HG02678 (cell line): ENCODE results near the gene DPM3.
"Not testable (repeated sequence)": the region's sequence is repeated elsewhere in the genome, so short reads cannot be mapped to it uniquely, and the experiment has no call there.

Experiments used
- ATAC-seq: cut with Tn5 transposase; IDR thresholded peaks from one replicate; pipeline ENCODE4 v1.9.1; 2021; ENCODE audit warnings: mild to moderate bottlenecking, moderate library complexity; ENCODE audit not compliant: unreplicated experiment

Gene DPM3

DNA sequence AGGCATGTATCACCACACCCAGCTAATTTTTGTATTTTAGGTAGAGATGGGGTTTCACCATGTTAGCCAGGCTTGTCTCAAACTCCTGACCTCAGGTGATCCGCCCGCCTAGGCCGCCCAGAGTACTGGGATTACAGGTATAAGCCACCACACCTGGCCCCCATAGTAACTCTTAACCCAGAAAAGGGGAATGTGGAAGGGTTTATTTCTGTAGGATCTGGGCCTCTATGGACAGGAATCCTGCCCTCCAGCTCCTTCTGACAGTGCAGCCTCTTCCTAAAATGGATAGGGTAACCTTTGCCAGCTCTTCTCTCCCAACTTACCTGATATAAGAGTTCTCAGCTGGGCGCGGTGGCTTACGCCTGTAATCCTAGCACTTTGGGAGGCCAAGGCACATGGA lies 22.3 kb upstream of the DPM3 start:
- not testable (repeated sequence) for ATAC-seq

DNA sequence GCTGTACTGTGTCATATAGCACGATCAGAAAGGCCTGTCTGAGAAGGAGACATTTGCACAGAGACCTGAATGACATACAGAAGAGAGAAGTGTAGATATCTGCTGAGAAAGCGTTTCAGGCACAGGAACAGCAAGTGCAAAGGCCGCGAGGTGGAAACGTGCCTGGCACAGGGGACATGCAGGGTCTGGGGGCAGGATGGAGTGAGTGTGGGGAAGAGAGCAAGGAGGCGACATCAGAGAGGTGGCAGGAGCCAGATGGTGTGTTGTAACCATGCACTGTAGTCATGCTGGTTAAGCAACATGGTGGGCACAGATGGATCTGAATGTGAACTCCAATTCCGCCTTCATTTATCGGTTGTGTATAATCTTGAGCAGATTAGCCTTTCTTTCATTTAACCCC lies 19.8 kb upstream of the DPM3 start:
- ATAC-seq: no peak

- ATAC-seq: no peak
These were observed 18.7 kb upstream of the DPM3 start for GRCh38 chr1:155158991-155159390.

DNA sequence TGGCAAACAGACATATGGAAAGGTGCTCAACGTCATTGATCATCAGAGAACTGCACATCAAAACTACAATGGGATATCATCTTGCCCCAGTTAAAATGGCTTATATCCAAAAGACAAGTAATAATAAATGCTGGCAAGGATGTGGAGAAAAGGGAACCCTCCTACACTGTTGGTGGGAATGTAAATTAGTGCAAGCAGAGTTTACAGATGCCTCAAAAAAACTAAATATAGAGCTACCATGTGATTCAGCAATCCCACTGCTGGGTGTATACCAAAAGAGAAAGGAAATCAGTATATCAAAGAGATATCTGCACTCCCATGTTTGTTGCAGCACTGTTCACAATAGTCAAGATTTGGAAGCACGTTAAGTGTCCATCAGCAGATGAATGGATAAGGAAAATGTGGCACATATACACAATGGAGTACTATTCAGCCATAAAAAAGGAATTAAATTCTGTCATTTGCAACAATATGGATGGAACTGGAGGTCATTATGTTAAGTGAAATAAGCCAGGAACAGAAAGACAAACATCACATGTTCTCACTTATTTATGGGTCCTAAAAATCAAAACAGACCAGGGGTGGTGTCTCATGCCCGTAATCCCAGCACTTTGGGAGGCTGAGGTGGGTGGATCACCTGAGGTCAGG lies 15.8 kb upstream of the DPM3 start:
- not testable (repeated sequence) for ATAC-seq

GRCh38 chr1:155145491-155145890 lies 5.2 kb upstream of the DPM3 start:
- no peak for ATAC-seq

- ATAC-seq: no peak
These were observed 1.4 kb upstream of the DPM3 start for GRCh38 chr1:155141749-155142148.

DNA sequence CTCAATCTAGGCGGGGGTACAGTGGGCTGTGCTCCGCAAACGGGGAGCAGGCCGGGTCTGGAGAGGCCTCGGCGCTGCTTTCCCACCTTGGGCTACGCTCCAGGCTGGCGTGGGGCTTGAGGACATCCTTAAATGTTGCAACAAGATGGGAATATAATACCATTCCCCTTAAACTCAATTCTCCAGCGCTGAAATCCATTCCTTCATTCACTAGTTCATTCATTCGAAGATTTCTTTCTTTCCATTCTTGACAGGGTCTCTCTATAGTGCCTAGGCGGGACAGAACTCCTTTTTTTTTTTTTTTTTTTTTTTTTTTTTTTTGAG lies 261 bp upstream of the DPM3 start:
- ATAC-seq: no peak

DNA sequence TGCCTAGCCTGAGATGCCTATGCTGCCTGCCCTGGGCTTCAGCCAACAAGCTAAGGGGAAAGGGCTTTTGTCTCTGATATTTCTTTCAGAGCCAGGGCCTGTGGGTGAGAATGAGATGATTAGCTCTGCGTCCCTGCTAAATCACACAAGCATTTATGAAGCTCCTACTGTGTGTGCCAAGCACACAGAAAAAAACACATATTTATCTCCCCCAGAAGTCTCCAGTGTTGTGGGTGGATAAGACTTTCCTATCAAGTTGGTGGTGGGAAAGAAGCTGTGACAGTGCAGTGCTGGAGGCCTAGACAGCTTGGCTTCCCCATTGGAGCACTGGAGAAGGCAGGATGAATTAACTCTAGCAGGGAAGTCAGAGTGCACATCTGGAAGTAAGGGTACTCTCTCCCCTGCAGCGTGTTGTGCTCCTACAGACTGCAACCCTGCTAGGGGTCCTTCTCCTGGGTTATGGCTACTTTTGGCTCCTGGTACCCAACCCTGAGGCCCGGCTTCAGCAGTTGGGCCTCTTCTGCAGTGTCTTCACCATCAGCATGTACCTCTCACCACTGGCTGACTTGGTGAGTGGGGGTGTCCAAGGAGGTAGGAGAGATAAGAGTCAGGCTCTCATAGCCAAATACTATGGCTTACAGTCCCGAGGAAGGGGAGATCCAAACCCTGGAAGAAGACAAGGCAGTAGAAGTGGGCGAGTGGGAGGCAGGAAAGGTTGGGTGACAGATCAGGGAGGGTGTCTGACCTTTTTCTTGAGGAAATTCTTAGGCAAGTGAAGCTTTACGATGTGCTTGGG lies 3.0 kb downstream of the DPM3 start:
- ATAC-seq: no peak

GRCh38 chr1:155136748-155137147 lies 3.6 kb downstream of the DPM3 start:
- ATAC-seq: no peak

- peak; percentile 82 for ATAC-seq
These were observed 4.8 kb downstream of the DPM3 start, which contains the start of gene SLC50A1 for GRCh38 chr1:155135415-155136028. Gene SLC50A1, plus strand, starts transcription at chr1:155135852. Its CDS starts 60 bp downstream, at chr1:155135912.

DNA sequence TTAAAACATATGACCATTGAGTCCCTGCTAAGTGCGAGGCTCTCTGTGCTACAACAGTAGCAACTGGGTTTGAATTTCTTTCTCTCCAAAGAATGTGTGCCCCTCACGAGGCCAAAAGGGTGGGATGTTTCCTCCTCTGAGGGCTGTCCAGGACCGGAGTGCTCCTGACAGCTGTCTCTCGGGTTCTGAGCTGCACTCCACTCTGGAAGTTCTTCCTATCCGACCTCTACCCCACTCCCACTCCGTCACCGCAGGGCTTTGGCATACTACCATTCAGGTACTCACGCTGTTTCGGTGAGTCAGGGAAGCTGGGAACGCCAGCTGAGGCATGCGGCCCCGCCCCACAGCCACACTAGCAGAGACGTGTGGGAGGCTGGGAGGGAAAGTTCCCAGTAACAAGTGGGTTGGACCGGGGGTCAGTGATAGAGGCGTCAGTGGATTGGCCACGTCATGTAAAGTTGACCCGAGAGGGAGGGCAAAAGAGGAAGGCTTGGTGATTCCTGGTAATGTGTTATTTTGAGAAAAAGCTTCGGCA lies 5.4 kb downstream of the DPM3 start:
- ATAC-seq: peak; percentile 22

DNA sequence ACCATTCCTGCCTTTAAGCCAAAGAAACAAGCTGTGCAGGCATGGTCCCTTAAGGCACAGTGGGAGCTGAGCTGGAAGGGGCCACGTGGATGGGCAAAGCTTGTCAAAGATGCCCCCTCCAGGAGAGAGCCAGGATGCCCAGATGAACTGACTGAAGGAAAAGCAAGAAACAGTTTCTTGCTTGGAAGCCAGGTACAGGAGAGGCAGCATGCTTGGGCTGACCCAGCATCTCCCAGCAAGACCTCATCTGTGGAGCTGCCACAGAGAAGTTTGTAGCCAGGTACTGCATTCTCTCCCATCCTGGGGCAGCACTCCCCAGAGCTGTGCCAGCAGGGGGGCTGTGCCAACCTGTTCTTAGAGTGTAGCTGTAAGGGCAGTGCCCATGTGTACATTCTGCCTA lies 6.0 kb downstream of the DPM3 start:
- ATAC-seq: no peak

- no peak for ATAC-seq
These were observed 6.5 kb downstream of the DPM3 start for GRCh38 chr1:155133799-155134281.

- no peak for ATAC-seq
These were observed 8.5 kb downstream of the DPM3 start for GRCh38 chr1:155131856-155132255.

- no peak for ATAC-seq
These were observed 9.0 kb downstream of the DPM3 start for GRCh38 chr1:155131285-155131684.

- ATAC-seq: no peak
These were observed 9.9 kb downstream of the DPM3 start for GRCh38 chr1:155130272-155131006.

GRCh38 chr1:155128755-155129473 lies 11.4 kb downstream of the DPM3 start:
- no peak for ATAC-seq

DNA sequence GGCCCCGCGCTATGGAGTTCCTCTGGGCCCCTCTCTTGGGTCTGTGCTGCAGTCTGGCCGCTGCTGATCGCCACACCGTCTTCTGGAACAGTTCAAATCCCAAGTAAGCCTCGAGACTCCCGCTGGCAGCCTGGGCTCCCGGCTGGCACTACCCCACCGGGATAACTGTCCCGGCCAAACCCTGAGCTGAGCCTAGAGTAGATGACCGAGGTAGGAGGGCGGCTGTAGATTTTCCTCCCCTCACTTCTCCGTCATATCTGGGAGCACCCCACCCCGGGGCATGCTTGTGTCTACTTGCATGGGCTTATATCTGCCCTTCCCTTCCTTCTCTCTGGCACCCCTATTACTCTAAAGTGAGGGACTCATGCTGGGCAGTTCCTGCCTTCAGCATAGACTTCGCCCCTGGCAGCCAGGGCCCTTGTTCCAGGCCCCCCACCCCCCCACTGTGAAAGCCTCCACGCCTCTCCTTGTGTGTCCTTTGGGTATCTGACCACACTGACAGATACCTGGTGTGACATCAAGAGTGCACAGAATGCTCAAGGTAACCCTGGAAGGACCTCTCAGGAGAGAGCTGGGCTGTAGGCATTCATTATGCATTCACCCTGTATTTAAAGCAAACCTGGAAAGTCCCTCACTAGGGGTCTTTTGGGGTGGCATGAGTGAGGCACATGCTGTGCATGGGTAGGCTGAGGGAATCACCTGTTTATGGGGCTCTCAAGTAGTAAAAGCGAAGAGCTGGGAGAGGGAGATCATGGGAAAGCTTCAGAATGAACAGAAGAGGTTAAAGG lies 12.2 kb downstream of the DPM3 start:
- no peak for ATAC-seq

- ATAC-seq: no peak
These were observed 13.0 kb downstream of the DPM3 start, which contains the start of gene EFNA1 for GRCh38 chr1:155127105-155127966. Gene EFNA1, plus strand, starts transcription at chr1:155127876. Its CDS starts 102 bp downstream, at chr1:155127978.
